ENCODE measurements around the gene SMARCA2.

GRCh38 chr9:2228641-2229040, 213.5 kb downstream of the SMARCA2 start:
- TF ChIP-seq, protein P1, sequence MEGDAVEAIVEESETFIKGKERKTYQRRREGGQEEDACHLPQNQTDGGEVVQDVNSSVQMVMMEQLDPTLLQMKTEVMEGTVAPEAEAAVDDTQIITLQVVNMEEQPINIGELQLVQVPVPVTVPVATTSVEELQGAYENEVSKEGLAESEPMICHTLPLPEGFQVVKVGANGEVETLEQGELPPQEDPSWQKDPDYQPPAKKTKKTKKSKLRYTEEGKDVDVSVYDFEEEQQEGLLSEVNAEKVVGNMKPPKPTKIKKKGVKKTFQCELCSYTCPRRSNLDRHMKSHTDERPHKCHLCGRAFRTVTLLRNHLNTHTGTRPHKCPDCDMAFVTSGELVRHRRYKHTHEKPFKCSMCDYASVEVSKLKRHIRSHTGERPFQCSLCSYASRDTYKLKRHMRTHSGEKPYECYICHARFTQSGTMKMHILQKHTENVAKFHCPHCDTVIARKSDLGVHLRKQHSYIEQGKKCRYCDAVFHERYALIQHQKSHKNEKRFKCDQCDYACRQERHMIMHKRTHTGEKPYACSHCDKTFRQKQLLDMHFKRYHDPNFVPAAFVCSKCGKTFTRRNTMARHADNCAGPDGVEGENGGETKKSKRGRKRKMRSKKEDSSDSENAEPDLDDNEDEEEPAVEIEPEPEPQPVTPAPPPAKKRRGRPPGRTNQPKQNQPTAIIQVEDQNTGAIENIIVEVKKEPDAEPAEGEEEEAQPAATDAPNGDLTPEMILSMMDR (IDR thresholded peaks at IDR 0.05; ENCODE audit: poor library complexity, severe bottlenecking), result no peak
- TF ChIP-seq TAF1 (IDR thresholded peaks at IDR 0.05; ENCODE audit: low read depth) (no peak), REST (IDR thresholded peaks at IDR 0.05; ENCODE audit: borderline replicate concordance) (no peak), EZH2 (IDR thresholded peaks at IDR 0.05; ENCODE audit: borderline replicate concordance, insufficient read depth, low read length, poor library complexity, severe bottlenecking) (no peak), SMC3 (conservative IDR thresholded peaks at IDR 0.05; ENCODE audit: poor library complexity) (no peak), POLR2AphosphoS5 (IDR thresholded peaks at IDR 0.05) (no peak)
